ENCODE results near the gene MIPOL1. TPM values are rescaled to one million over a fixed set of nuclear protein-coding genes. Genes with fewer than 3 reads are reported as not detected.

The MIPOL1 gene
- total RNA-seq, 1 donor from 2014 or later: 14.6 TPM

GRCh38 chr14:37601865-37602264 is 404.1 kb downstream of the MIPOL1 start:
- Mint-ChIP-seq H3K36me3 (ENCODE audit: unreplicated experiment) (no peaks in the 10 kb centered on the region), H3K4me3 (ENCODE audit: unreplicated experiment) (no peak overlapping the region), H3K9me3 (ENCODE audit: unreplicated experiment) (no peaks in the 10 kb centered on the region), H3K4me1 (ENCODE audit: unreplicated experiment) (peaks cover 28% of the 10 kb centered on the region), H3K27me3 (ENCODE audit: unreplicated experiment) (peaks cover 97% of the 10 kb centered on the region), H3K27ac (ENCODE audit: unreplicated experiment) (no peak overlapping the region)
- no peak for DNase-seq (ENCODE audit: extremely low spot score, unreplicated experiment)
- TF ChIP-seq CTCF (IDR thresholded peaks at IDR 0.05): no peak

Other genes starting within 250 kb of the MIPOL1 start
- 0.56 and 1.2 TPM in 2 replicates for gene SLC25A21, start 25.3 kb upstream of the MIPOL1 start, total RNA-seq

Data from osteocyte (in vitro differentiated cells).